H1 (cell line): Measurements from ENCODE around the gene WNT11. TPM values are rescaled to one million over a fixed set of nuclear protein-coding genes. Genes with fewer than 3 reads are reported as not detected.
A peak's percentile ranks its signal among the peaks of the same experiment; 100 is the strongest.

Source experiments
- CTCF ChIA-PET: fragments of 300-600 bp; sonication (Branson Sonifier 250); formaldehyde crosslinking; loops from one replicate; lab custom pipeline; 2021; ENCODE audit not compliant: partially characterized antibody; lab: Charles Lee
- POLR2A ChIA-PET: fragments of 300-600 bp; sonication (Branson Sonifier 250); formaldehyde crosslinking; loops from one replicate; lab custom pipeline; 2021; ENCODE audit warnings: inconsistent platforms; ENCODE audit not compliant: partially characterized antibody; lab: Charles Lee
- DNase-seq, 2 experiments: peaks; one replicate each; pipeline versions ENCODE4 v3.0.0 to v3.0.0-alpha.2; 2010 to 2022; ENCODE audit warnings: low spot score in 2 of 2, low read depth in 1 of 2, mixed read lengths in 1 of 2
- FAIRE-seq: peaks from 2 replicates; lab custom pipeline; 2011; peaks lifted over from hg19 to GRCh38; lab: Jason Lieb, UNC
- H2AFZ ChIP-seq: 2 replicates; pipeline ENCODE4 v1.8.1; 2012; ENCODE audit warnings: low read length, inconsistent platforms
- H2AK5ac ChIP-seq: 2 replicates; pipeline ENCODE4 v1.6.1; 2013; ENCODE audit warnings: low read depth, low read length
- H2BK120ac ChIP-seq: replicated peaks from 2 replicates; pipeline ENCODE3; 2013; ENCODE audit warnings: low read depth, low read length, inconsistent platforms
- H2BK12ac ChIP-seq: 2 replicates; pipeline ENCODE4 v1.6.1; 2013; ENCODE audit warnings: low read depth, low read length
- H2BK15ac ChIP-seq: 2 replicates; pipeline ENCODE4 v1.6.1; 2013; ENCODE audit warnings: low read length
- H2BK20ac ChIP-seq: 2 replicates; pipeline ENCODE4 v1.6.1; 2013; ENCODE audit warnings: low read length
- H2BK5ac ChIP-seq: 2 replicates; pipeline ENCODE4 v1.6.1; 2013; ENCODE audit warnings: low read depth, low read length
- H3K14ac ChIP-seq: 2 replicates; pipeline ENCODE4 v1.6.1; 2013; ENCODE audit warnings: inconsistent platforms; ENCODE audit not compliant: insufficient read length
- H3K18ac ChIP-seq: 2 replicates; pipeline ENCODE4 v1.6.1; 2013; ENCODE audit warnings: low read length; ENCODE audit errors: extremely low read depth
- H3K23ac ChIP-seq: 2 replicates; pipeline ENCODE4 v1.6.1; 2013; ENCODE audit warnings: inconsistent platforms; ENCODE audit not compliant: insufficient read length
- H3K23me2 ChIP-seq: 2 replicates; pipeline ENCODE4 v1.6.1; 2013; ENCODE audit warnings: low read depth, low read length
- H3K27ac ChIP-seq: 2 replicates; pipeline ENCODE4 v1.6.1; 2011; ENCODE audit warnings: low read depth, low read length, inconsistent platforms
- H3K27me3 ChIP-seq, 4 experiments: replicated peaks in 1 of 4; 1 replicate in 1 of 4; 2 replicates in 3 of 4; pipeline versions ENCODE4 v1.6.1 to v1.8.1; 2011 to 2013; ENCODE audit warnings: low read length in 3 of 4, mild to moderate bottlenecking in 3 of 4, inconsistent platforms in 2 of 4, mixed read lengths in 2 of 4, moderate library complexity in 1 of 4; ENCODE audit not compliant: control insufficient read depth in 3 of 4, insufficient read depth in 3 of 4; ENCODE audit errors: extremely low read depth in 1 of 4
- H3K36me3 ChIP-seq, 4 experiments: 2 replicates each; pipeline versions ENCODE4 v1.6.1 to v1.8.1; 2011 to 2013; ENCODE audit warnings: mild to moderate bottlenecking in 4 of 4, low read length in 3 of 4, moderate library complexity in 2 of 4, control low read depth in 1 of 4, inconsistent platforms in 1 of 4; ENCODE audit not compliant: insufficient read depth in 4 of 4, control insufficient read depth in 2 of 4
- H3K4ac ChIP-seq: replicated peaks from 2 replicates; pipeline ENCODE3; 2013; ENCODE audit warnings: low read length, low read depth, mixed read lengths, inconsistent platforms; ENCODE audit not compliant: insufficient read length
- H3K4me1 ChIP-seq, 4 experiments: replicated peaks in 1 of 4; 1 replicate in 1 of 4; 2 replicates in 3 of 4; pipeline versions ENCODE4 v1.6.1 to v1.8.1; 2011 to 2013; ENCODE audit warnings: low read length in 3 of 4, inconsistent platforms in 2 of 4, mixed read lengths in 1 of 4; ENCODE audit not compliant: insufficient read depth in 4 of 4, control insufficient read depth in 3 of 4
- H3K4me2 ChIP-seq, 2 experiments: 2 replicates each; pipeline versions ENCODE4 v1.6.1 to v1.8.1; 2011 to 2013; ENCODE audit warnings: low read depth in 2 of 2, low read length in 2 of 2, control low read depth in 1 of 2, inconsistent platforms in 1 of 2, mild to moderate bottlenecking in 1 of 2; ENCODE audit not compliant: insufficient read depth in 1 of 2
- H3K4me3 ChIP-seq, 4 experiments: fragments of 200-600, 300-600 bp in 1 of 4; sonication (generic), shearing (Covaris generic), sonication (Bioruptor Twin) in 1 of 4; 2 replicates each; pipeline versions ENCODE4 v1.5.1 to v1.8.1; 2011 to 2016; ENCODE audit warnings: low read length in 4 of 4, low read depth in 3 of 4, control low read depth in 2 of 4, inconsistent platforms in 2 of 4, mild to moderate bottlenecking in 2 of 4, mixed read lengths in 1 of 4, moderate library complexity in 1 of 4; ENCODE audit not compliant: insufficient read depth in 2 of 4; ENCODE audit errors: extremely low read depth in 1 of 4
- H3K56ac ChIP-seq: replicated peaks from 2 replicates; pipeline ENCODE3; 2013; ENCODE audit warnings: low read depth, mild to moderate bottlenecking, mixed read lengths, low read length, inconsistent platforms; ENCODE audit not compliant: insufficient read length
- H3K79me1 ChIP-seq: 2 replicates; pipeline ENCODE4 v1.6.1; 2013; ENCODE audit warnings: low read depth, low read length, control low read depth
- H3K79me2 ChIP-seq, 2 experiments: 2 replicates each; pipeline versions ENCODE4 v1.6.1 to v1.8.1; 2012 to 2013; ENCODE audit warnings: low read length in 2 of 2, mild to moderate bottlenecking in 2 of 2, inconsistent platforms in 1 of 2; ENCODE audit not compliant: insufficient read depth in 2 of 2, control insufficient read depth in 1 of 2
- H3K9ac ChIP-seq, 4 experiments: replicated peaks in 1 of 4; 1 replicate in 1 of 4; 2 replicates in 3 of 4; pipeline versions ENCODE4 v1.6.1 to v1.8.1; 2011 to 2013; ENCODE audit warnings: low read depth in 3 of 4, low read length in 3 of 4, control low read depth in 2 of 4, mild to moderate bottlenecking in 2 of 4, moderate library complexity in 2 of 4, inconsistent platforms in 1 of 4; ENCODE audit errors: extremely low read depth in 1 of 4
- H3K9me3 ChIP-seq, 2 experiments: 2 replicates each; pipeline versions ENCODE4 v1.6.1 to v1.8.1; 2012 to 2013; ENCODE audit warnings: mild to moderate bottlenecking in 2 of 2, moderate library complexity in 2 of 2, control low read depth in 1 of 2, inconsistent platforms in 1 of 2, low read depth in 1 of 2, low read length in 1 of 2, mixed read lengths in 1 of 2; ENCODE audit not compliant: insufficient read depth in 2 of 2
- H4K20me1 ChIP-seq, 2 experiments: replicated peaks in 1 of 2; 2 replicates each; pipeline versions ENCODE3 to v1.8.1; 2011 to 2013; ENCODE audit warnings: inconsistent platforms in 2 of 2, low read length in 2 of 2, mild to moderate bottlenecking in 1 of 2; ENCODE audit not compliant: insufficient read depth in 2 of 2, control insufficient read depth in 1 of 2
- H4K5ac ChIP-seq: 2 replicates; pipeline ENCODE4 v1.6.1; 2013; ENCODE audit warnings: low read length, low read depth, mixed read lengths, inconsistent platforms; ENCODE audit not compliant: insufficient read length
- H4K8ac ChIP-seq: 2 replicates; pipeline ENCODE4 v1.8.0; 2013; ENCODE audit warnings: mild to moderate bottlenecking, moderate library complexity, low read length, inconsistent platforms; ENCODE audit not compliant: insufficient read depth; ENCODE audit errors: extremely low read depth
- H4K91ac ChIP-seq: replicated peaks from 2 replicates; pipeline ENCODE3; 2013; ENCODE audit warnings: low read length, mixed read lengths, inconsistent platforms; ENCODE audit not compliant: insufficient read length
- CBX8 ChIP-seq: fragments of 300-800, 300-1000 bp; sonication (generic); IDR thresholded peaks from 2 replicates; pipeline ENCODE4 v1.7.1; 2016; ENCODE audit warnings: low read depth, low read length, borderline replicate concordance
- EZH2 ChIP-seq: fragments of 200-600 bp; sonication (generic); IDR thresholded peaks from 2 replicates; pipeline ENCODE4 v1.7.1; 2012; ENCODE audit warnings: low read depth, mild to moderate bottlenecking, moderate library complexity, low read length, inconsistent platforms; ENCODE audit not compliant: severe bottlenecking
- KDM1A ChIP-seq: fragments of 200-600, 300-600 bp; sonication (generic); IDR thresholded peaks from 2 replicates; pipeline ENCODE4 v1.7.1; 2016; ENCODE audit warnings: mild to moderate bottlenecking, low read length, borderline replicate concordance
- SP2 ChIP-seq: IDR thresholded peaks from 2 replicates; pipeline ENCODE4 v1.6.1; 2012; ENCODE audit warnings: mild to moderate bottlenecking, low read length, inconsistent platforms
- USF2 ChIP-seq: IDR thresholded peaks from 2 replicates; pipeline ENCODE4 v1.6.1; 2011; ENCODE audit warnings: low read length, improper control_type of control experiment
- WGBS, 2 experiments: shearing (Covaris generic) in 1 of 2; methylation state at CpG; one replicate each; pipeline versions ENCODE4 v1.1.6 to v1.1.7; 2013 to 2015; ENCODE audit warnings: low lambda C conversion rate in 2 of 2, mixed read lengths in 2 of 2, inconsistent platforms in 1 of 2, low coverage in 1 of 2, missing lambda C conversion rate in 1 of 2; ENCODE audit not compliant: insufficient replicate concordance in 2 of 2, insufficient coverage in 1 of 2, insufficient read length in 1 of 2; ENCODE audit errors: extremely low coverage in 1 of 2, missing lambda C conversion rate in 1 of 2; 5-methylcytosine and 5-hydroxymethylcytosine counted together
- polyA plus RNA-seq, 7 experiments: library from polyadenylated mRNA; depleted of rRNA in 3 of 7; stranded (reverse) in 5 of 7; unstranded in 2 of 7; fragments of >200 nt in 5 of 7; fragments of 200-250 nt in 2 of 7; gene quantifications; 1 replicate in 5 of 7; 2 replicates in 1 of 7; 4 replicates in 1 of 7; pipeline versions ENCODE4 v1.2.1 to v1.2.3, GENCODE V29; 2011 to 2013; ENCODE audit warnings: missing spikeins in 2 of 7, mixed read lengths in 2 of 7
- total RNA-seq: library from RNA; stranded (reverse); fragmentation: NEBNext Ultra II Directional; extraction: Animal tissue kit (Norgen Biotek cat#: 25700); gene quantifications from 2 replicates; pipeline ENCODE4 v1.2.1, GENCODE V29; 2021
- TF ChIP-seq, protein P1 (sequence below): IDR thresholded peaks from 2 replicates; pipeline ENCODE4 v1.6.1; 2012; ENCODE audit warnings: inconsistent platforms
- TF ChIP-seq, protein P2 (sequence below): IDR thresholded peaks from 2 replicates; pipeline ENCODE4 v1.6.1; 2012; ENCODE audit warnings: inconsistent platforms

Gene WNT11
- total and polyA plus RNA-seq, 2 of the 8 experiments (the other 6 are each of a cell fraction or from before 2014, with no cell fraction given): 0.11 to 0.45 TPM

- Histone ChIP-seq H3K18ac (no peak overlapping the region), H3K27me3 (peaks cover 2 to 18% (median 16%) of the 10 kb centered on the region in 4 experiments), H2AK5ac (no peak overlapping the region), H3K23me2 (peaks cover 2% of the 10 kb centered on the region; the same call in 1 of the 2 replicates), H2BK120ac (no peak overlapping the region), H3K79me2 (no peaks in the 10 kb centered on the region), H2BK20ac (no peak overlapping the region), H3K4me2 (peak overlapping the region; percentile 65 to 69), H3K4me3 (peak overlapping the region; percentile 6 to 51 (median 27); a peak in 6 of 8 replicates), H3K36me3 (no peaks in the 10 kb centered on the region), H3K27ac (no peak overlapping the region)
- no peak for FAIRE-seq
- WGBS, 2 experiments: 62% methylated on average over 7 of the region's 7 CpGs; no CpG with 5 or more reads in 1 of the 2 experiments
- TF ChIP-seq KDM1A (no peak), CBX8 (no peak), USF2 (no peak), SP2 (no peak), EZH2 (peak; percentile 9)
- TF ChIP-seq, protein P1, sequence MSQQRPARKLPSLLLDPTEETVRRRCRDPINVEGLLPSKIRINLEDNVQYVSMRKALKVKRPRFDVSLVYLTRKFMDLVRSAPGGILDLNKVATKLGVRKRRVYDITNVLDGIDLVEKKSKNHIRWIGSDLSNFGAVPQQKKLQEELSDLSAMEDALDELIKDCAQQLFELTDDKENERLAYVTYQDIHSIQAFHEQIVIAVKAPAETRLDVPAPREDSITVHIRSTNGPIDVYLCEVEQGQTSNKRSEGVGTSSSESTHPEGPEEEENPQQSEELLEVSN: peak; percentile 58; the same call in 1 of the 2 replicates
- TF ChIP-seq, protein P2, sequence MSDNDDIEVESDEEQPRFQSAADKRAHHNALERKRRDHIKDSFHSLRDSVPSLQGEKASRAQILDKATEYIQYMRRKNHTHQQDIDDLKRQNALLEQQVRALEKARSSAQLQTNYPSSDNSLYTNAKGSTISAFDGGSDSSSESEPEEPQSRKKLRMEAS: peak; percentile 77
- TF ChIP-seq, all 59 proteins: peak for 3
- Histone ChIP-seq H3K9me3 (no peaks in the 10 kb centered on the region), H4K5ac (no peak overlapping the region), H3K4me1 (peaks cover 0 to 14% (median 8%) of the 10 kb centered on the region in 4 experiments; a peak in 6 of 7 replicates), H4K8ac (no peak overlapping the region), H4K91ac (peak overlapping the region; percentile 67), H2AFZ (peak overlapping the region; percentile 88), H4K20me1 (no peaks in the 10 kb centered on the region), H3K23ac (no peak overlapping the region), H2BK5ac (no peak overlapping the region; the same call in 1 of the 2 replicates), H3K79me1 (no peaks in the 10 kb centered on the region), H3K56ac (no peak overlapping the region), H3K14ac (no peak overlapping the region), H2BK15ac (no peak overlapping the region; the same call in 1 of the 2 replicates), H2BK12ac (no peak overlapping the region; the same call in 1 of the 2 replicates), H3K9ac (no peak overlapping the region), H3K4ac (peak overlapping the region; percentile 33)
- POLR2A ChIA-PET: interaction anchor here (0.7 to 5.9 kb wide), 7 partner anchors 9 to 65 kb away, joined by 3 to 38 read pairs (median 3); no protein-coding TSS in a partner anchor
- DNase-seq: no peak
- CTCF ChIA-PET: interaction anchor here (0.6 to 11.7 kb wide), 14 partner anchors 11 to 345 kb away, joined by 3 to 83 read pairs (median 6); partner anchors contain the start of gene WNT11
Observed at GRCh38 chr11:76243957-76244285, 37.6 kb upstream of the WNT11 start.
